Measurements from ENCODE around the gene ATP1A1.

ATP1A1 gene

DNA sequence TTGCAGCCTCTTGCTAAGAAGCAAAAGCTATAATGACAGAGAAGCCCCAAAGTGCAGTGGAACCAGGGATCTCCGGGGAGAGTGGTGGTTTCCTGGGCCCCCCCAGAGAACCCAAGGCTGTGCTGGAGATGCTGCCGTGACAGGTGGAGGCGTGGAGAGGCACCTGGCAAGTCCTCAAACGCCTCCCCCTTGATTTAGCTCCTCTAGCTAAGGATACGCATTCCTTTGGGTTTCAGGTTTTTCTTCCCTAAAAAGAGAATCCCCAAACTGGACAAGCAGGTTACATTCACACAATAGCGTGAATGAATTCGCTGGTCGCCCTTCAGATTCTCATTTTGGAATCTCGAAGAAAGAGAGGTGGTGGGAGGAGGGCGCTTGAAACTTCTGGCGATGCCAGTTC, 853 bp upstream of the ATP1A1 start:
- no peak for DNase-seq (ENCODE audit: low read depth in 2 of 2)

DNA sequence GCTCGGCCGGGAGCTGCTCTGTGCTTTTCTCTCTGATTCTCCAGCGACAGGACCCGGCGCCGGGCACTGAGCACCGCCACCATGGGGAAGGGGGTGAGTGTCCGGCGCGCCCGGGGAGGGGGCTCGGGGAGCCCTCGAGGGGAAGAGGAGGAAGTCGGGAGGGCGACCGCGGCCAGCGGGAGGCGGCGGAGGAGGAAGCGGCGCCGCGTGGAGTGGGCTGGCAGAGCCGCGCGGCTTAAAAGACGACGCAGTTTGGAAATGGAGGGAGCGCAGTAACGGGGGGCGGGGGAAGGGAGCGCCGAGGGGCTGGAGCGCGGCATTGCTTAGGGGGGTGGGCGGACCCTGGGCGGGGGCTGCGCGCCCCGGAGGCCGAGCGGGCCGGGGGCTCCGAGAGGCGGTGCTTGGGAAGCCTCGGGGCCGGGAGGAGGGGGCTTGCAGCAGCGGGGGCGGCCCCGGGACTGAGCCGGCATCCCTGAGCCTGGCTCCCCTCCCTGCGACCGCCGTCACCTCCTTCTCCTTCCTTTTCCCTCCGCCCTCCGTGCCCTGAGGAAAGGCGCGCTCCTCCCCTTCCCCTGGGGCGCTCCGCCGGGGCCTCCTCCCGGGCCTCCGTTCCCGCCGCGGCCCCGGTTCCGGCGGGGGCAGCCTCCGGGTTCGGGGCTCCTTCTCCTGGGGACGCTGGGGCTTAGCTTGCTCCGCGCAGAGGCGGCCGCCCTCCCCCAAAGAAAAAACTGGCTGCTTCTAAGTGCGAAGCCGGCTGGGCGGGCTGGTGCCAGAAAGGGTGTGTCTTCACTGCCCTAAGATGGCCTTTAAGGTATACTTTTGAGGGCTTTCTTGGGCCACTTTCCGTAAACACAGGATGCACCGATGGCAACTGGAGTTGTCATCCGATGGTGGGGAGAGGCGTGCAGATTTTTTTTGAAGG, 648 bp downstream of the ATP1A1 start:
- DNase-seq (ENCODE audit: low read depth in 2 of 2): peak in 1 of 2 donors; percentile 18

DNA sequence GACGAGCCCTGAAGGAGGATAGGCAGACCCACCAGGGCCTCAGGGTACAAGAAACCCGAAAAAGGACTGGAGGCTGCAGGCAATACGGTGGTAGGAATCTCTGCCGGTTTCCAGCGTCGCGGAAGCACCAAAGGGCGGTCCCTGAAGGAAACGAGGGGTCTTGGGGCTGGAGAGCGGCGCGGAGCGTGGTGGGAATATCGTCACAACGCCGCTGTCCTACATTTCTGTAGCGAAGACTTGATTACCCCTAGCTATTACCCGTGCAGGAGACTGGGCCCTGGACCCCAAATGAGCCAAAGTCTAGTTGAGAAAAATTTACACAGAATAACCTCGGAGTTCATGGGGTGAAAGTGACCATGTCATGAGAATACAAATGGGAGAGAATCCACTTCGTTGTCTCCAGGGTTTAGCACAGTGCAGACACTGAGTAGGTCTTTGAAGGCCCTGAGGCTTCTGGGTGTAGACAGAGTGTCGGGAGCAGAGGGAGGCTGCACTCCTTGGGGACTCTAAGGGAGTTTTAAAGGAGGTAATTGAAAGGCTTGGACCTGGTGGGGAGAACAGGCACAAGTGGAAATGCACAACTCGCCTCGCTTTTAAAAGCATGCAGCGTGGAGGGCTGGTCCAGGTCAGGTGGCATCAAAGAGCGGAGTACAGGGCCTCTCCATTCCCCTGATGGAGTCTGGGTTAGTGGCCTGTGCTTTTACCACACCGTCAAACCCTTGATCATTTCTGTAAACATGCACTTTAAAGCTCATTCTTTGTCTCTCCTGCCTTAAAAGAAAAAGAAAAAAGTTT, 1.5 kb downstream of the ATP1A1 start:
- no peak for DNase-seq (ENCODE audit: low read depth in 2 of 2)

DNA sequence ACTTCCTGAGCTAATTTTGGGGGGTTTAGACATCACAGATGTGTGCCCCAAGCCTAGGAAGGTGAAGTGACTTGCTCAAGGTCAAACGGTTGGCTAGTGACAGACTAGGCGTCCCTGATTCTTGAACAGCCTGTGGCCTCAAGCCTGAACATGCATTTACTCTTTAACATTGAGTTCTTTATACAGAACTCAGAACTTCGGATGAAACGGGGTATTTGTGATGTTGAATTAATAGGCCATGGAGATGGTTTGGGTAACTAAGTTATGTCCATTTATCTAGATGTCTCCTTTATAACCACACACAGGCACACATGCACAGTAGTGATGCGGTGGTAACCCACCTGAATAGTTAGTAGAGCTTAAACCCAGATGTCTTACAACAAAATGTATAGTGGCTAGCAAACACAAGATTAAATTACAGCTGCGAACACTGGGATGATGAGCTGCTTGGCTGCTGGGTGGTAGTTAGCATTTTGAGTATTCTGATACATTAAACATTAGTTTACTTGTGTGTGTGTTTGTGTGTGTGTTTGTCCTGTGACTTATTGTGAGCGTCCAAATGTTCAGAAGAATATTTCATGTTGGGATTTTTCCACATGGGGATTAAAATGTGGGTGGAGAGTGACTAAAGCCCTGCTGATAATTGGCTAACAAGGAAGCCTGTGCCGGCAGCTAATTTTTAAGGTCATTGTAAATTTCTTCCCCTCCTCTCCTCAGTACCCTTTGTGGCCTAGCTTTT, 2.3 kb downstream of the ATP1A1 start:
- no peak for DNase-seq (ENCODE audit: low read depth in 2 of 2)

DNA sequence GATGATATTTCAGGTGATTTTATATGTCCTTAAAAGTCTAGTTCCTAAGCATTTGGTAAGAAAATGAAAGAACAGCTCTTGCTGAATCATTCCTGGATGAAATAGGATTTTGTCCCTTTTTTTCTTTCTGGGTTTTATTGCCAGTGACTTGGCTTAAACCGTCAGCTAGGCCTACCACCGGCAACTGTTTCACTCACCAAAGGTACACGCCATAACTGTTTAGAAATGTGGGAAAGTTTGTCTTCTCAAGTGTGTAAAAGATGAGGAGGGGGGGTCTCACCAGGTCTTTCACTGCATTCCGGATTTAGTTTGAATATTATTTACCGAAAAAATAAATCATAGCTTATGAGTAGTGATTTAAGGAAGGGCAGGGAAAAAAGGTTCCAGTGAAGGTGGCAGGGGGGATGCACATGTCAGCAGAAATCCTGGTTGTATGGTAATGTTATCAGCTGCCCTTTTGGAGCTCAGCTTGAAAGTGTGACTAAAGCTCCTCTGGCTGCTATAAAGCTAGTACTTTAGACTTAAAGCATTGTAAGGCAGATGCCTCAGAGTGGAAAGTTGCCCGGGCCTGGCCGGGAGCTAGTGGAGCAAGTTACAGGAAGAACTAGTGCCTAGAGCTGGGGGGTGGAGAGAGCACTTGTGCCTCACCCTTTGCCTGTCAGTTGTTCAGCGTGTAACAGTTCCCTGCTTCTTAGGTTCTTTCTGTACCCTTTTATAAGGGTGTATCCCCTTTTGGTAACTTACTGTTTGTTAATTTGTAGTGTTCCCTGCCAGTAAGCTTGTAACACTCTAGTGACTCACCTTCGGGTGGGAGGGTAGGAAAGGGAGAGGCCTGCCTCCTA, 3.1 kb downstream of the ATP1A1 start:
- DNase-seq (ENCODE audit: low read depth in 2 of 2): no peak

DNA sequence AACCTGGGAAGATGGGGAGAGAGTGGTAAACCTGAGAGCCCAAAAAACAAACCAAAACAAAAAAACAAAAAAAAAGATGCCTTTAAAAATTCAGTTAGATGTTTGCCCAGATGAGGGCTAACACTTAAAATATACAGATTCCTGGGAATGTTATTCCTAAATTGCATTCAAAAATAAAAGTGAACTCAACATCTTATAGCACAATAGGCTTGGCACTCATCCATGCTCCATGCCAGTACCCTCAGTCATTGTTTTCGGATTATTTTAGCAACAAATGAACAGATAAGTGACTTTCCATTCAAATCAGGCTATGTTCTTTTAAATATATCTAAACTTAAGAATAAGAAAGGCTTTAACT, 3.7 kb downstream of the ATP1A1 start:
- no peak for DNase-seq (ENCODE audit: low read depth in 2 of 2)

DNA sequence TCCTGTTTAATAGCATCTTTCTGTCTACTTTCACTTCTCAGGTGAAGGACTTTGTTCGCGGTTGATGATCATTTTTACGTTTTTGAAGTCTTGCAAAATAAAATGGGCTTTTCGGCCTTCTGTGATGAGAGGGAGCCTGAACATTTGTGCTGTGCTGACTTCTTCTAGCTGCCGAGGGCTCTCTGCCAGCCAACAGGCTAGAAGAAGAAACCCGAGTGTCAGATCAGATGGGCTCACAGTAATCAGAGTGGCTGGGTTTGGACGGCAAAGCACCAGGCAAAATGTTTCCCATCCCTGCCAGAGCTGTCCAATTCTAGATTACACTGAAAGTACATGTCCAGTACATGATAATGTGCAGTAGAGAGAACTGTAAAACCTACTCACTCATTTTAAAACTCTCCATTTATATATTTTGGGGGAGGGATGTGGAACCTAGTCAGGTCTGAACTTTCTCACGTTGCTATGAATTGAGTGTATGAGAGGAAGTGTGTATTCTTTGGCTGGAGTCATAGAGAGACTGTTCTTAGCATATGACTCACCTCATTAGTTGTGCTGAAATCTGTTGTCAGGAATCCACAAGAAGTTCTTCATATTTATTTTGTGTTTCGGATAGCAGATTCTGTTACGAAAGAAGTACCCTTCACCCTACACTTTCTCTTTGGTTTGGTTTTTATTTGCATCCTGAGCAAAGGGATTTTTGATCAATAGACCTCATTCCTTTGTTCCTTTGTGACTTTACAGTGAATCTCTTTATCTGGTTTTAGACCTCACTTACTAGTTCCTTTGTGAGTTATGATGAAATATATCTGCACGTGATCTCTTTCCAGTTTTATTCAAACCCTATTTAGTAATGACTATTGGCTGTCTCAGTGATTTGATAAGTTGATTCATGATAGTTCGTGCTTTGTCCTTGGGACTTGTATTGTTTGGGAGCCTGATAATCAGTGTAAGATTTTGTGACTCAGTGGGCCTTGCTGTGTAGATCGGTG, 4.8 kb downstream of the ATP1A1 start:
- no peak for DNase-seq (ENCODE audit: low read depth in 2 of 2)

DNA sequence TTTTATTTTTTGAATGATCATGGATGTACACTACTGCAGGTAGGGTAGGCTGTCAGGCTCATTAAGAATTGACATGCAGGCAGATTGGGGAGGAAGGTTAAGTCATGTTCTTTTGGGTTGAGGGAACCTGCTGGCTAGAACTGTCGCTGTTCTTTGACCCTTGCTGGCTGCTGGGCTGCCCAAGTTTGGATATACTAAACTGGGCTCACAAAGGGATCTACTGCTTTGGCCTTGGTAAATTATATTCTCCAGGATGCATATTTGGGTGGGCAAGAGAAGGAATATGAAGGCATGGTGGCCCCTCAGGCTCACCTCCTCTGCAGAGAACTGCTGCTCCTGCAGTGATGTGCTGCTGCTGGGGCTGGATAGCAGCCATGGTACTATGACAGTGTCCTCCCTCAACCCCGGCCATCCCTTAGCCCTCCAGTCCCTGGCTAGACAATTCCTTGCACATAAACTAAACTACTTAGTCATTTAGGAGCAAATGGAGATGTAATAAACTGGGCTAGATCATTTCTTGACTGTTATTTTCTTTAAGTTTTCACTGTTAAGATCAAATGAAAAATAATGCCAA, 6.1 kb downstream of the ATP1A1 start:
- DNase-seq (ENCODE audit: low read depth in 2 of 2): no peak

DNA sequence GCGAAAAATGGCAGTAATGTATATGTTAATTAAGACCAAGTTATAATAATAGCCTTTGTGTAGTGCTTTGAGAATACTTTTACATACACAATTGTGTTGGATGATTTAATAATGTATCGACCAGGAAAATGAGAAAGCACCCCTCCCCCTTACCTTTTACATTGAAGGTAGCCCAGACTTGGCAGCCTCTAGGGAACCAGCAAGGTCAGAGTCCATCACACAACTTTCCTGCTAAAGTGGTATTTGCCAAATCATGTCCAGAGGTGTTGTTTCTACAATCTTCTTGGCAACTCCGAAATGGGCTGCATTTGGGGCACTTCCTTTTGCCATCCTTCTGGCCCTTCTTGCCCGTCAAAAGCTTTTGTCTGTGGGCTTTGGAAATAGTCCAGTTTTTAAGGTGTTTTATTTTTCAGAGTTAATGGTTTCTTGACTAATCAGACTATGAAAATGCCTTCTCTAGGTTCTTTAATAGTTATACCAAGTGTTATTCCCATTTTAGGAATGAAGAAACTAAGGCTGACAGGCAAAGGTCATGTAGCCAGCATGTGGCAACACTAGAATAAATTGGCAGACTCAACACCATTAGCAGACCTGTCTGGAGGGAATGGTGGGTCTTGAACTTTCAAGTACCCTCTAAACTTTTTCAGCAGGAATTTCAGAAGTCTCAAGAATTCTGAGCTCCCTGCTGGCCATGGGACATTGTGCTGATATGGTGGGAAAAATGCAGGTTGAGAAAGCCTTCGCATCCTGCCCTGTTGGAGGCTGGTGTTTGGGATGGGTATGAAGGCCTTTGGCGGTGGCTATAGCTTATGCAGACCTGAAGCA, 6.8 kb downstream of the ATP1A1 start:
- DNase-seq (ENCODE audit: low read depth in 2 of 2): no peak

DNA sequence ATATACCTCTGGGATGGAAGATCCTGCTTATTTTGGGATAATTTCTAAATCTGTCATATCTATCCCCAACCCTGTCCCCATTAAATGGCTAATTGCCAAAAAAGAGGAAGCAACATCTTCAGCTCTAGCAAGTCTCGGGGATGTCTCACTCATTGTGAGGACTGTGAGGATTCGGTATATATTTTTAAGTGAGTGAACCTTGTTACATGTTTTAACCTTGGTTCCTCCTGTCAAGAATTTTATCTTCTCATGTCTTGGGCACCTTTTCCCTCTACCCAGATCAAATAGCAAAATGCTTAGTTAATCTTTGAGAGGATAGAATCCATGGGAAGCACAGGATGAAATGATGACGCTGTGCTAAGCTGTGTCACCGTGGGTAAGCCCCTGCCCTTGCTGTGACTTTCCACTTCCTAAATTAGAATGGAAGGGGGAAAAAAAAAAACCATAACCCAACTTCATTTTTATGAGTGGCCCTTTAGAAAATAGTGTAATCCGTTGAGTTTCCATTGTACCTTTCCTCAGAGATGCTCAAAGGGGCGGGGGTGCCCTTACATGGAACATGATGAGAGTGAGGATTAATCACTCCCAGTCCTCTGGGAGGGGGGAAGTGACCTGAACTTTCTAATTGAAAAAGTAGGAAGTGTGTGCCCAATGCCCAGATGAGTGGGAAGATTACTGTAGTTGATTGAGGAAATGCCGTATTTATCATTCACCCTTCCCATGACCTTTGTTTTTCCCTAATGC, 7.6 kb downstream of the ATP1A1 start:
- no peak for DNase-seq (ENCODE audit: low read depth in 2 of 2)

DNA sequence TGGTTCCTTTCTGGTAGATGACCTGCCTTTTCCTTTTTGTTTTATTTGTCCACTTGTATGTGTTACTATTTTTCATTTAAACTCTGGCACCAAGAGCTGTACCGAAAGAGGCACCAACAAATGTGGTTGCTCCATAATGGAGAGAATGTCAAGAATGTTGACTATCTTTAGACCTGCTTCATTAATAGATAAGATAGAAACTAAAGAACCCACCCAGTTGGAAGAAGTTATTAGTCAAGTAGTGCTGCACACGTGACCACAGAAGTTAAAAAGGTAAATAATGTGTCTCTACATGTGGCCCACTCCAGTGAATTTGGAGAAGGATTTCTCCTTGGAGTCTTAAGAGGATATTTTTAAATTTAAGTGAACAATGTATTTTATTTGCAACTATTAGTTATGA, 9.3 kb downstream of the ATP1A1 start:
- DNase-seq (ENCODE audit: low read depth in 2 of 2): no peak

DNA sequence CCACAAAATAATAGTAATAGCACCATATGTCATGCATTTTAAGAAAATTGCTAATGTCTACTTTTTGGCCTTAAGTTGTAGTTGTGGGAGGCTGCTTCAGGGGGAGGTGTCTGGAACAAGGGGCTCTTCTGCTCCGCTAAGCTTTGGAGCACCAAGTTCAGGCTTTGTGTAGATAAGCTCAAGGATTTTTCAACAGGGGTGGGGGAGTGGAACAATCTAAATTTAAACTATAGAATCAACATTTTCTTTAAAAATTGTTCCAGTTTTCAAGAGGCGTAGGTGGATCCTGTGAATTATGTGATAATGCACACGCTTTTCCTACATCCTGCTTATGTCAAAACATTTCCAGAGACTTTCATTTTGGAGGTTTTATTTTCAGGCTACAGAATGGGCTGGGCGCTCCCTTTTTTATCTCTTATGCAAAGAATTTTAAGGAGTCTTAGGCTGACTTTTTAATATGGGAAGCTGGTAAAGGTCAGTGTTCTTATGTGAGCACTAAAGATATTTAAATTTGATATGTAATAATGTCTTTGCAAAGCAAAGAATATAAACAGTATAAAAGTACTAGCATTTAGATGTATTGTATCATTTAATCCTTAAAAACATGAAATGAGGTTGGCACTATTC, 9.9 kb downstream of the ATP1A1 start:
- no peak for DNase-seq (ENCODE audit: low read depth in 2 of 2)

DNA sequence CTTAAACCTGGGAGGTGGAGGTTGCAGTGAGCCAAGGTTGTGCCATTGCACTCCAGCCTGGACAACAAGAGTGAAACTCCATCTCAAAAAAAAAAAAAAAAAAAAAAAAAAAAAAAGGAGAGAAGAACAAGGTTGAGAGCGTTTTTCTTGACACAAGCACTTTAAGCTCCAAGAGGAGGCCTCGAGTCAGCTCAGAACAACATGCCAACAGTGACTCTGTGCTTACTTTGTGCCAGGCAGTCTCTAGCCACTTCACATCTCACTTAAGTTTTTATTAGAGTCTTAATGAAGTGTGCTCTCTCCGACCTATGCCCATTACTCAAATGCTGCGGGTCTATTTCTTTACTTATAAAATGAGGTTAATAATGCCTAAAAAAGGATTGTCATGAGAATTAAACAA, 13.0 kb downstream of the ATP1A1 start:
- no peak for DNase-seq (ENCODE audit: low read depth in 2 of 2)

DNA sequence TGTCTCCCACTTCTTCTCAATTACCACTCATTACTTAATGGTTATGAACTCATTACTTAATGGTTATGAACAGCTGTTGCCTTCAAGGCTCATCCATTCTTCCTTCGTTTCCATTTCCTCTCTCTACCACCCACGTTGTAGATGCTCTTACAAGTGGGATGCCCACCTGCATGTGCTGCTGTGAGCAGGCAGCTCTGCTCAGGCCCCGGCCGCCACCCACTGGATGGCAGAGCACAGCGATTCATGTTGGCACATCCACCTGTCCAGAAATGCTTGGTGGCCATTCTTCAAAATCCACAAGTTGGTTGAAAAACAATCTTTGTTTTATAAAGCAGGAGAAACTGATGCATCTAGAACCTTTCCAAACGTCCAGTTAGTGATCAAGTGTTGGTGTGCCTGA, 14.5 kb downstream of the ATP1A1 start:
- DNase-seq (ENCODE audit: low read depth in 2 of 2): no peak

DNA sequence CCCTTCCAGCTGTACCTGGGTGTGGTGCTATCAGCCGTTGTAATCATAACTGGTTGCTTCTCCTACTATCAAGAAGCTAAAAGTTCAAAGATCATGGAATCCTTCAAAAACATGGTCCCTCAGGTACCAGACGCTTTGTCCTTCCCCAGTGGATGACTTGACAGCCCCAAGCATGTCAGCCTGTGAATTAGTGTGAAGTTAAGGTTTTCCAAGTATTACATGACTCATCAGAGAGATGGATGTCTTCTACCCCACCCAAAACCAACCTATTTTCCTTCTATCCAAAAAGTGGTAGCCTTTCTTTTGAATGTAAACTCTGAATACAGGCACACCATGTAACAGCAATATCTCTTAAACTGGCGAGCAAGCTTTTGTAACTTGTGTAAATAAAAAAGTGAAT, 15.1 kb downstream of the ATP1A1 start:
- no peak for DNase-seq (ENCODE audit: low read depth in 2 of 2)

DNA sequence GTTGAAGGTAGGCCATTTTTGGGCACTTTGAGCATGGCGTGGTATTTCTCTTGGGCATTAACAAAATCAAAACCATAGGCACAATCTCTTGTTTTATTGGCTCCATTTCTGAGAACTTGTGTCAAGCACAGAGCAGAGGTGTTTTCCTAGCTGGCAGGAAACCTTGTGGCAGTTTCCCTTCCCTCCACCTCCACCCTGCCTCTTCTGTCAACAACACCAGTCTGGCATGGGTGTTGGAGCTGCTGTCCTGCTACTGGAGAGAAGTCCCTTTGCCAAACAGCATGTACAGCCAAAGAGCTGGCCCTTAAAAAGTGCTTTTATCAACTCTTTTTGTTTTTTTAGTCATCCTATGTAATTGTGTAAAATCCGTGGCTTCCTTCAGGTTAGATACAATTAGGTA, 16.0 kb downstream of the ATP1A1 start:
- DNase-seq (ENCODE audit: low read depth in 2 of 2): no peak

DNA sequence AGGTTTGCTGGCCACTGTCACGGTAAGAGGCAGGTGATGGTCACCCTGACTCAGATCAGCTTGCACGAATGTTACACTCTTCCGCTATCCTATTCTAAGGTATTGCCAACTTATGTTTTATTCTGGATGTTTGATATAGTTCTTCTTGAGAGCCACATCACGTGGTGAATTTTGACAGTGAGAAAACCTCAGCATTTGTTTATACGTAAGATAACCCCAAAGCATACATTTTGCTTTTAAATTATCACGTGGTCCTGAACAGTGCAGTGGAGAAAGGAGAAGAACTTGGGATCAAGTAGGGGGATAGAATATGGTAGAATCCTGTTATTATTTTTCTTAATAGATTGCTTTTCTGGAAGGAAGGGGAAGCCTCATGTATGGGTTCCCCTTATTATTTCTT, 16.6 kb downstream of the ATP1A1 start:
- no peak for DNase-seq (ENCODE audit: low read depth in 2 of 2)

DNA sequence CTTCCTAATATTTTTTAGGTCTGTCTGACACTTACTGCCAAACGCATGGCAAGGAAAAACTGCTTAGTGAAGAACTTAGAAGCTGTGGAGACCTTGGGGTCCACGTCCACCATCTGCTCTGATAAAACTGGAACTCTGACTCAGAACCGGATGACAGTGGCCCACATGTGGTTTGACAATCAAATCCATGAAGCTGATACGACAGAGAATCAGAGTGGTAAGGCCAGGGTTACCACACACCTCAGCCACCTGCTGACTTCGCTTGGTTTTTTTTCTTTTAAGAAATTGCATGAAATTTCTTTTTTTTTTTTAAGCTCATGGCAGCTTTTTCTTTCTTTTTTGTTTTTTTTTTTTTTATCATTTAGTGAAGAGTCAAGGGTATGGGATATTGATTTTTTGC, 17.2 kb downstream of the ATP1A1 start:
- DNase-seq (ENCODE audit: low read depth in 2 of 2): no peak
